Chondrocyte (in vitro differentiated cells): ENCODE data around the gene ESRRG. TPM values are rescaled to one million over a fixed set of nuclear protein-coding genes. Genes with fewer than 3 reads are reported as not detected.
"Not testable (repeated sequence)": the region's sequence is repeated elsewhere in the genome, so short reads cannot be mapped to it uniquely, and the experiment has no call there.

Source experiments
- DNase-seq: peaks from one replicate; pipeline ENCODE4 v3.0.0; 2021; ENCODE audit warnings: mixed read lengths, low spot score
- H3K27ac Mint-ChIP-seq: one replicate; pipeline ENCODE4 v1.8.0; 2021; ENCODE audit warnings: mild to moderate bottlenecking, moderate library complexity, mixed read lengths; ENCODE audit not compliant: unreplicated experiment
- H3K27me3 Mint-ChIP-seq: 2 replicates; pipeline ENCODE4 v1.8.0; 2021; ENCODE audit warnings: low read depth, mixed read lengths
- H3K36me3 Mint-ChIP-seq: 2 replicates; pipeline ENCODE4 v1.8.0; 2021; ENCODE audit warnings: low read depth, mixed read lengths
- H3K4me1 Mint-ChIP-seq: 2 replicates; pipeline ENCODE4 v1.8.0; 2021; ENCODE audit warnings: low read depth, mild to moderate bottlenecking, mixed read lengths
- H3K4me3 Mint-ChIP-seq: one replicate; pipeline ENCODE4 v1.8.0; 2021; ENCODE audit warnings: mild to moderate bottlenecking, moderate library complexity, mixed read lengths; ENCODE audit not compliant: unreplicated experiment
- H3K9me3 Mint-ChIP-seq: 2 replicates; pipeline ENCODE4 v1.8.0; 2021; ENCODE audit warnings: low read depth, mixed read lengths
- CTCF ChIP-seq: fragments of 200-600 bp; sonication (generic); IDR thresholded peaks from 2 replicates; pipeline ENCODE4 v1.5.0; 2021; ENCODE audit warnings: antibody characterized with exemption, mild to moderate bottlenecking, moderate library complexity
- total RNA-seq: library from RNA; stranded (reverse); gene quantifications from 3 replicates; pipeline ENCODE4 v1.2.1, GENCODE V29; 2021

Gene ESRRG
- total RNA-seq, 1 donor from 2014 or later, result not detected

- Mint-ChIP-seq H3K9me3 (no peaks in the 10 kb centered on the region), H3K4me3 (no peak overlapping the region), H3K36me3 (no peaks in the 10 kb centered on the region), H3K27me3 (peaks cover 27% of the 10 kb centered on the region), H3K27ac (no peak overlapping the region), H3K4me1 (no peaks in the 10 kb centered on the region)
- no peak for DNase-seq
- TF ChIP-seq CTCF, result no peak
Measured at GRCh38 chr1:216710055-216710454, 13.2 kb downstream of the ESRRG start.

- no peak overlapping the region for H3K27ac Mint-ChIP-seq
- DNase-seq, result no peak
- H3K36me3 Mint-ChIP-seq, result no peaks in the 10 kb centered on the region
- H3K9me3 Mint-ChIP-seq, result no peaks in the 10 kb centered on the region
- H3K4me3 Mint-ChIP-seq, result no peak overlapping the region
- no peak for TF ChIP-seq CTCF
- H3K27me3 Mint-ChIP-seq, result peaks cover 15% of the 10 kb centered on the region
- no peaks in the 10 kb centered on the region for H3K4me1 Mint-ChIP-seq
Measured at GRCh38 chr1:216705676-216706075, 17.6 kb downstream of the ESRRG start.

GRCh38 chr1:216704065-216704464 lies 19.2 kb downstream of the ESRRG start:
- not testable (repeated sequence) for H3K36me3 Mint-ChIP-seq, H3K27ac Mint-ChIP-seq, H3K4me1 Mint-ChIP-seq, DNase-seq, H3K9me3 Mint-ChIP-seq, H3K4me3 Mint-ChIP-seq
- peaks cover 15% of the 10 kb centered on the region for H3K27me3 Mint-ChIP-seq

GRCh38 chr1:216702170-216702569 lies 21.1 kb downstream of the ESRRG start:
- no peak overlapping the region for H3K4me3 Mint-ChIP-seq
- no peaks in the 10 kb centered on the region for H3K9me3 Mint-ChIP-seq
- TF ChIP-seq CTCF, result no peak
- no peak for DNase-seq
- no peaks in the 10 kb centered on the region for H3K4me1 Mint-ChIP-seq
- no peaks in the 10 kb centered on the region for H3K36me3 Mint-ChIP-seq
- peaks cover 15% of the 10 kb centered on the region for H3K27me3 Mint-ChIP-seq
- no peak overlapping the region for H3K27ac Mint-ChIP-seq

GRCh38 chr1:216700779-216701178 lies 22.4 kb downstream of the ESRRG start:
- H3K4me1 Mint-ChIP-seq, result no peaks in the 10 kb centered on the region
- peaks cover 13% of the 10 kb centered on the region for H3K27me3 Mint-ChIP-seq
- no peaks in the 10 kb centered on the region for H3K9me3 Mint-ChIP-seq
- no peak for DNase-seq
- no peak overlapping the region for H3K27ac Mint-ChIP-seq
- no peak overlapping the region for H3K4me3 Mint-ChIP-seq
- TF ChIP-seq CTCF, result no peak
- no peaks in the 10 kb centered on the region for H3K36me3 Mint-ChIP-seq

GRCh38 chr1:216691710-216692109 lies 31.5 kb downstream of the ESRRG start:
- no peaks in the 10 kb centered on the region for H3K4me1 Mint-ChIP-seq
- H3K4me3 Mint-ChIP-seq, result no peak overlapping the region
- DNase-seq, result no peak
- peaks cover 16% of the 10 kb centered on the region for H3K27me3 Mint-ChIP-seq
- H3K27ac Mint-ChIP-seq, result no peak overlapping the region
- no peaks in the 10 kb centered on the region for H3K36me3 Mint-ChIP-seq
- TF ChIP-seq CTCF, result no peak
- H3K9me3 Mint-ChIP-seq, result no peaks in the 10 kb centered on the region
